Diencephalon (tissue), 1 donor: ENCODE measurements around the gene SLC25A21. TPM values are rescaled to one million over a fixed set of nuclear protein-coding genes. Genes with fewer than 3 reads are reported as not detected.

ENCODE experiments used
- small RNA-seq: library from RNA; depleted of rRNA; stranded (forward); fragments of <200 nt; gene quantifications from one replicate; pipeline ENCODE3, GENCODE V24; 2014
- total RNA-seq: library from RNA; depleted of rRNA; stranded (reverse); fragments of >200 nt; gene quantifications from one replicate; pipeline ENCODE4 v1.2.3, GENCODE V29; 2014

Gene SLC25A21
- 2.1 TPM for total RNA-seq

DNA sequence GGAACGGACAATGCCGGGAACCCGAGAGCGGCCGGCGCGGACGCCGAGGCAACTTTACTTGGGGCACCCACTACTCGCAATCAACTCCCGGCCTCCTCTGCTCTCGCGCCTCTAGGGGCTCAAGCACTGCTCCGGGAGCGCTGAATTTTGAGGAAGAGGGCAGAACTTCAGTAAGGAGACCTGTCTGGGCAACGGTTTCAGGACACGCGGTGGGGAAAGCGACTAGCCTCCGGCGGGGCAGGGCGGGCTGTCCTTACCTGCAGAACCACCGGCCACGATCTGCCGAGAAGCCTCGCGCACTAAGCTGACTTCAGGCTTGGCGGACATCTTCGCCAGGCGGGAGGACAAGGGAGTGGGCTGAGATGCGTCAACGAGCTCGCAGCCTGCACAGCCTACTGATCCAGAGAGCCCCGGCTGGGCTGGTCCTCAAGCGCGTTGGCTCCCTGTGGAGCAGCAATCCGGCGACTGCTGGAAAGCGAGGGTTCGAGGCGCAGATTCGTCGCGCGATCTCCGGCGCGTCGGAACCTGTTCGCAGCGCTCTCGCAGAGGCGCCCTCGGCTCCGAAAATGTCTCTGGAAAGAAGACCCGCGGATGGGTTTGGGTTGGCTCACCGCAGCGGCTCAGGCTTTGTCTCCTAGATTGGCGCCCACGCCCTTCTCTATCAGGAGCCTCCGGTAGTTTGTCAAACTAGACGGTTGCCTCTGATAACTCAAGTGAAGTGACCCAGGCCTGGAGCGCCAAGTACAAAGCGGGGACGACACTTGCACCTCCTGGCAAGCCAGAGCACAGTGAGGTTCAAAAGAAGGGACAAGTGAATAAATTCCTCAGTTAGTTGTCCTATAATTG is at the start of gene SLC25A21:
Gene SLC25A21, minus strand, starts transcription at position 583 of the 846 bp plus-strand sequence.

DNA sequence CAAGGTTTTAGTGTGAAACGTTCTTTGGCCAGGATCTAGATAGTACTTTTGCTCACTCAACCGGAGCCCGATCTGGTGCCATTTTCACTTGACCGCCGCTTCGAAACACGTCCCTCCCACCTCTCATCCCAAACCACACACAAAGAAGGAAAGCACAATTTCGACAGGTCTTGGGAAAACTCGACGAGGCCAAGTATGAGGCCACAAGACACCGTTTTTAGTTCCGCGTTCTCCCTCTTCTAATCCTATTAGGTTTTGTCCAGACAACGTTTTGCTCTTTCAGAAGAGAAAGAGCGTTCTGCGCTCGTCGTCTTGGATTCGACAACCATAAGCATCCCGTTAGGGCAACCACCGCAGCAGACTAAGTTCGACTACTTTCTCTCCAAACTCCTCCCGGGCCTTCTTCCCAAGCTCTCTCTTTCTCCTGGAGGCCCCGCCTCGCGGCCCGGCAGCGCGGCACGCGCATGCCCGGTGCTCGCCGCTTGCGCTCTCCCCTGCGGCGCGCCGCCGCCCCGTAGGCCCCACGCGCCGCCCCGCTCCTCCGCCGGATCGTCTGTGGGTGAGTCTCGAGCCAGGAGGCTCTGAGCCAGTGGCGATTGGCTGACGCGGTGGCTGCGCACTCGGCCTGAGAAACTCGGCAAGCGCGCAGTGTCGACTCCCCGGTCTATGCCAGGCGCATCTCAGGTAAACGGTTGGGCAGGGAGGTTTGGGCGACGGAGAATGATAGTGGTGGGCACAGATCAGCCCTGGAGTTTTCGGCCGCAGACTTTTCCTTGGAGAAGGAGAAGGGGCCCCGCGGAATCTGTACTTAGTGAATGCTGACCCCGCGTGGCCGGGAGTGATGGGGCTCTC is 25.2 kb upstream of the SLC25A21 start, which contains the start of gene MIPOL1:
Gene MIPOL1, plus strand, starts transcription at position 517 of the 852 bp plus-strand sequence. CDS start 49,952 bp downstream, outside the sequence.

DNA sequence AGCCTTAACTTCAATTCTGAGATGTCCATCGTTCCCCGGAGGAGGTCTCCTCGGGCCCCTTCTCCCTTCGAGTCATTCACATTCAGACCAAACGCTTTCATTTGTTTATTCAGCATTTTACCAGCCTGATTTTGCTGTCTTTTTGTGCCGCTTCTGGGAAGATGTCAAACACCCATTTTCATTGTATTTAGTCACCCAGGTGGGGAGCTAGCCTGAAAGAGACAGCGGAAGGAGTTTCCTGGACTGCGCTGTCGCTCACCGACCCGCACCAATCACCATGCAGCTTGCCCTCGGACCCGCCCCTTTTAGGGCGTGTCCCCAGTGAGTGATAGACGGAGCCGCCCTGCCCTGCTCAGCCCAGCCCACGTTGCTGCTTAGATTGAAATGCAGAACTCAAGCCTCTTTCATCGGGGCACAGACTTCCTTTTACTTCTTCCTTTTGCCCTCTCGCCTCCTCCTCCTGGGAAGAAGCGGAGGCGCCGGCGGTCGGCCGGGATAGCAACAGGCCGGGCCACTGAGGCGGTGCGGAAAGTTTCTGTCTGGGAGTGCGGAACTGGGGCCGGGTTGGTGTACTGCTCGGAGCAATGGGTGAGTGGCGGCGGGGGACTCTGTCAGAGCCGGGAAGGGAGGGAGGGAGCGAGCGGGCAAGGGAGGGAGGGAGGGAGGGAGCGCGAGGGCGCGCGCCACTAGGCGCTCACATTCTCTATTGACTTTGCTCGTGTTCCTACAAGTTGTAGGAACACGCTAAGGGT is 510.7 kb downstream of the SLC25A21 start, which contains the start of gene PAX9:
Gene PAX9, plus strand, starts transcription at position 355 of the 752 bp plus-strand sequence. Its CDS starts 230 bp downstream, at position 585.

Small RNA genes within 50 kb of the gene (small RNA-seq; reads per million reads assigned to genes)
- not detected for gene MIR4503
- not detected for gene RNU6-273P

Other genes with a start within 250 kb of the SLC25A21 start
- 36.9 TPM for gene MIPOL1, start 25.3 kb upstream of the SLC25A21 start, total RNA-seq